Stimulated activated CD8-positive, alpha-beta memory T cell treated with anti-CD3 and anti-CD28 coated beads, Interleukin-12 subunit alpha, Interleukin-12 subunit beta, amount 100 ng/mL, for 24 hours (primary cell): Measurements from ENCODE around the gene RBBP9.
"Not testable (repeated sequence)": the region's sequence is repeated elsewhere in the genome, so short reads cannot be mapped to it uniquely, and the experiment has no call there.

Experiments used
- DNase-seq: peaks from one replicate; pipeline ENCODE4 v3.0.0-alpha.2; 2020; ENCODE audit errors: extremely low read depth

Gene RBBP9

GRCh38 chr20:18504479-18505060 is 7.5 kb upstream of the RBBP9 start:
- no peak for DNase-seq

- not testable (repeated sequence) for DNase-seq
These were observed 4.6 kb upstream of the RBBP9 start for GRCh38 chr20:18501672-18502071.

GRCh38 chr20:18497603-18498002 is 578 bp upstream of the RBBP9 start:
- DNase-seq = no peak

GRCh38 chr20:18496042-18496441 is 983 bp downstream of the RBBP9 start:
- no peak for DNase-seq

- no peak for DNase-seq
These were observed 8.7 kb downstream of the RBBP9 start for GRCh38 chr20:18488301-18488700.

- DNase-seq = no peak
These were observed 15.4 kb downstream of the RBBP9 start for GRCh38 chr20:18481596-18481995.

- DNase-seq = no peak
These were observed 19.2 kb downstream of the RBBP9 start for GRCh38 chr20:18477821-18478220.

- no peak for DNase-seq
These were observed 19.8 kb downstream of the RBBP9 start for GRCh38 chr20:18477218-18477617.

- DNase-seq = peak; percentile 82
These were observed 29.9 kb downstream of the RBBP9 start, which contains the start of the genes DZANK1 and POLR3F for GRCh38 chr20:18466894-18467730. DZANK1 (minus strand) TSS chr20:18467030; CDS start chr20:18465358, 1,672 bp downstream. POLR3F (plus strand) TSS chr20:18467390; CDS start chr20:18467507, 117 bp downstream.

GRCh38 chr20:18466574-18466893 is 30.5 kb downstream of the RBBP9 start:
- DNase-seq = no peak

- no peak for DNase-seq
These were observed 31.4 kb downstream of the RBBP9 start for GRCh38 chr20:18465536-18466200.

GRCh38 chr20:18456600-18456999 is 40.4 kb downstream of the RBBP9 start:
- no peak for DNase-seq

GRCh38 chr20:18443886-18444285 is 53.1 kb downstream of the RBBP9 start:
- DNase-seq = no peak

GRCh38 chr20:18440403-18440802 is 56.6 kb downstream of the RBBP9 start:
- DNase-seq = no peak

GRCh38 chr20:18436847-18437246 is 60.2 kb downstream of the RBBP9 start:
- no peak for DNase-seq
